Middle frontal gyrus (tissue), 1 donor: ENCODE data around the gene S100A13.
"Not testable (repeated sequence)": the region's sequence is repeated elsewhere in the genome, so short reads cannot be mapped to it uniquely, and the experiment has no call there.

Source experiments
- DNase-seq: peaks from one replicate; pipeline ENCODE4 v3.0.0-alpha.2; 2015; ENCODE audit warnings: low spot score; ENCODE audit errors: extremely low spot score

The S100A13 gene

GRCh38 chr1:153608089-153608682 is 19.1 kb downstream of the S100A13 start:
- DNase-seq, result no peak

- DNase-seq, result no peak
These were observed 19.9 kb downstream of the S100A13 start for GRCh38 chr1:153607381-153607780.

- no peak for DNase-seq
These were observed 21.1 kb downstream of the S100A13 start for GRCh38 chr1:153606194-153606593.

- no peak for DNase-seq
These were observed 24.6 kb downstream of the S100A13 start for GRCh38 chr1:153602749-153603148.

DNA sequence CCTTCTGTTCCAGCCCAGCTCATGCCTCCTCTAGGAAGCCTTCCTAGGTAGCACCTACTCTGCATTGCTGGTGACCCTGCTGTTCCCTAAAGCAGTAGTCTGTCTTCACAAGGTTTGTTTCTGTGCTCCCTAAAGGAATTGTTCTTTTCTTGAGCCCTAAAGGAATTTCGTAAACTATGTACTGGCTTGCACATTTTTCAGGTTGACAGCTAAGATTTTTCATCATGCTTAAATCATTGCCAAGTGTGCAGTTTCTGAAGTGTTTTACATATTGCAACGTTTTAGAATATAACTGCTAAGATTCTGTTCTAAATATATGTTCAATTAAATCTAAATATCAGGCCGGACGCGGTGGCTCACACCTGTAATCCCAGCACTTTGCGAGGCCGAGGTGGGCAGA is 27.5 kb downstream of the S100A13 start:
- no peak for DNase-seq

DNA sequence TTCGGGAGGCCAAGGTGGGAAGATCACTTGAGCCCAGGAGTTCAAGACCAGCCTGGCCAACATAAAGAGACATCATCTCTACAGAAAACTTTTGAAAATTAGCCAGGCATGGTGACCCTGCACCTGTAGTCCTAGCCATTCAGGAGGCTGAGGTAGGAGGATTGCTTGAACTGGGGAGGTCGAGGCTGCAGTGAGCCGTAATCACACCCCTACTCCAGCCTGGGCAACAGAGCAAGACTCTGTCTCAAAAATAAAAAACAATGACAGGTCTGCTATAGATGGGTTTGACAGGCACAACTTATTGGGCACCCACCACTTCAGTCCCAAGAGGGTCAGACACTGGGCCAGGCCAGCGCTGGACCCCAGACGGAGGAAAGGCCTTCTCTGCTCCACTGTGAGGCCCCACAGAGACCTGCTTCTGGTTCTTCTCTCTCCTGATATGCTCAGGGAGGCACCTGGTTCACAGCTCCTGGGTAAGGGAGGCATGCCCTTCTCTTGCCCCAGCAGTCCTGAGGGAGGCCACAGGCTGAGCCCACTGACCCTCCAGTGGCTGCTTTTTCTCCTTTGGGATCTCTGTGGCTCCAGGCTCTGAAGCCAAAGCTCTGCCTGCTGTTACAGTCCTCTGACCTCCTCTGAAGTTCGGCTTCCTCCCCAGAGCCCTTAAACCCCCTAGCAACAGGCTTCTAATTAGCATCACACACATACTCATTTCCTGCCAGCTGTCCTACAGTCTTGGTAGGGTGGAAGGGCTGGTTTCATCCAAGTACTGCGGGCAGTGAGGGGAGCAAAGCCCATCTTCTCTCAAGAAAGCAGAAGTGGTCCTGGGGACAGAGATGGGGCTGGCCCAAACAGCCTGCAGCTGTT is 28.8 kb downstream of the S100A13 start:
- no peak for DNase-seq

DNA sequence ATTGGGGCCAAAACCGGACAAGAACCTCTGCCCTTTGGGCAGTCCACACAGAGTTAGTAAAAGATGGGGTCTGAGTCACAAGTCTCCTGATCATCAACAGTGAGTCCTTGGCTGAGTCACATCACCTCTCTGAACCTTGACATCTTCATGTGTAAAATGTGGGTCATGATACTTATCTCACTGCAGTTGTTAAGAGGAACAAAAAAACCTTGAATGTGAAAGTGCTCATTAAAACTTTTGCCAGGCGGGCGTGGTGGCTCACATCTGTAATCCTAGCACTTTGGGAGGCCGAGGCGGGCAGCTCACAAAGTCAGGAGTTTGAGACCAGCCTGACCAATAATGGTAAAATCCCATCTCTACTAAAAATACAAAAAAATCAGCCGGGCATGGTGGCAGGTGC is 30.1 kb downstream of the S100A13 start:
- DNase-seq, result no peak

DNA sequence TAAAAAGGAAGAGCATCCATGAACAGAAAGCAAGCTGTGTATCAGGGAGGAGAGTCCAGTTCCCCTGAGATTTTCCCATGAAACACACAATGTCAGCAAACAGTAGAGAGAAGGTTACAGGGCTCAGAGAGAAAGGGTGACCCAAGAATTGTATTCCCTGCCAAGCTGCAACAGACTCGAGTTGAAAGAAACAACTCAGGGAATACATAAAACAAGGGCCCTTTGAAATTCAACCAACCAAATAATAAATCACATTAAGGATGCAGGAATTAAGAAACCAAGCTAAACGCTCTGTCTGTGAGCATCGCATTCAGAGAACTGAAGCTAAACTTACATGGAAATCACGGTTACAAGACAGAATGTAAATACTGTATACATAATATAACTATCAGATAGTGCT is 34.6 kb downstream of the S100A13 start:
- no peak for DNase-seq

DNA sequence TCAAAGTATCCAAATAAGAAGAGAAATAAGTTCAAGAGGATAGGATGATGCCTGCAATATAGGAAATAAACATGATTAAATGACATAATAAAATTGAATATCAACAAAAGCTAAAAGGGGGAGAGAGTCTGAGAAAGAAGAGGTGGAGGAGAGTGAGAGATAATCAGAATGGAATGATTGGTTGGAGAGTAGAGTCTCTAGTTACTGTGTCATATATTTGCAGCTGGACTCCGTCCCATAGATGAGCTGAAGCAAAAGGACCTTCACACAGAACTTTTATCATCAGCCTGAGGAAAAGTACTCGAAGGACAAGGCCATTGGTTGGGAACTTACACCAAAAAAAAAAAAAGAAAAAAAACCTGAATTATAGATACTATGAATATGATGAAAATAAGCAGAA is 38.8 kb downstream of the S100A13 start:
- DNase-seq, result no peak

GRCh38 chr1:153588033-153588432 is 39.3 kb downstream of the S100A13 start:
- DNase-seq, result not testable (repeated sequence)

DNA sequence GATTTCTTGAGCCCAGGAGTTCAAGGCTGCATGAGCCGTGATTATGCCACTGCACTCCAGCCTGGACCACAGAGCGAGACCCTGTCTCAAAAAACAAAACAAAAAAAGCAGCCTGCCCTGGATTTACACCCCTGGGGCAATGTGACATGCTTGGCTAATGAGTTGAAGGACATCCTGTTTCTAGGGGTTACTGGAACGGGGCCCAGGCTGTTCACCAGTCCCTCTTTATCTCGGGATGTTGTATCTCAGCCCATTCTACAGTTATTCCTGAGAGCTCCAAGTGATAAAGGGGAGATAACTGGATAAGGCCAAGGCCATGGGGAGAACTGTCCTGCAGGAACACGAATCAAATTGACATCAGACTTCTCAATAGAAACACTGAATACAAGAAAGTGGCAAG is 40.0 kb downstream of the S100A13 start:
- no peak for DNase-seq

- no peak for DNase-seq
These were observed 41.0 kb downstream of the S100A13 start for GRCh38 chr1:153586347-153586746.

DNA sequence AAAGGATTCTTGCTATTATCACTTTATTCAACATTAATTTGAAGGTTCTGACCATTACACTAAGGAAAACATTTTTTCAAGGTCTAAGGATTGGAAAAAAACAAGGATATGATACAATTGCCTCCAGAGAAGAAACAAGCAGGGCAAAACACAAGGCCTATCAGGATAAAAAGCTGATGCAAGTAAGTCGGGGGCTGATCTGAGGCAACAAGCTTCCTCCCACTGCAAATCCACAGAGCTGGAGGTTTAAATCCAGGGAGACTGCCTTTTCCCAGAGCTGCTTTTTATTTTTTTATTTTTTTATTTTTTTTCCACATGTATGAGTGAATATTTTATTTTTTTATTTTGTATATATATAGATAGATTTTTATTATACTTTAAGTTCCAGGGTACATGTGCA is 42.3 kb downstream of the S100A13 start:
- no peak for DNase-seq

GRCh38 chr1:153583976-153584375 is 43.3 kb downstream of the S100A13 start:
- DNase-seq, result no peak

DNA sequence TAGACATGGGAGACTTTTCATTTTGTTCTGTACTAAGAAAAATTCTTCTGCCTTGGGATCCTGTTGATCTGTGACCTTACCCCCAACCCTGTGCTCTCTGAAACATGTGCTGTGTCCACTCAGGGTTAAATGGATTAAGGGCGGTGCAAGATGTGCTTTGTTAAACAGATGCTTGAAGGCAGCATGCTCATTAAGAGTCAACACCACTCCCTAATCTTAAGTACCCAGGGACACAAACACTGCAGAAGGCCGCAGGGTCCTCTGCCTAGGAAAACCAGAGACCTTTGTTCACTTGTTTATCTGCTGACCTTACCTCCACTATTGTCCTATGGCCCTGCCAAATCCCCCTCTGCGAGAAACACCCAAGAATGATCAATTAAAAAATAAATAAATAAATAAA is 43.8 kb downstream of the S100A13 start:
- not testable (repeated sequence) for DNase-seq

DNA sequence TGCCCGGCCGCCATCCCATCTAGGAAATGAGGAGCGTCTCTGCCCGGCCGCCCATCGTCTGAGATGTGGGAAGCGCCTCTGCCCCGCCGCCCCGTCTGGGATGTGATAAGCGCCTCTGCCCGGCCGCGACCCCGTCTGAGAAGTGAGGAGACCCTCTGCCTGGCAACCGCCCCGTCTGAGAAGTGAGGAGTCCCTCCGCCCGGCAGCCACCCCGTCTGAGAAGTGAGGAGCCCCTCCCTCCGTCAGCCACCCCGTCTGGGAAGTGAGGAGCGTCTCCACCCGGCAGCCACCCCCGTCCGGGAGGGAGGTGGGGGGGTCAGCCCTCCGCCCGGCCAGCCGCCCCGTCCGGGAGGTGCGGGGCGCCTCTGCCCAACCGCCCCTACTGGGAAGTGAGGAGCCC is 44.5 kb downstream of the S100A13 start:
- not testable (repeated sequence) for DNase-seq

DNA sequence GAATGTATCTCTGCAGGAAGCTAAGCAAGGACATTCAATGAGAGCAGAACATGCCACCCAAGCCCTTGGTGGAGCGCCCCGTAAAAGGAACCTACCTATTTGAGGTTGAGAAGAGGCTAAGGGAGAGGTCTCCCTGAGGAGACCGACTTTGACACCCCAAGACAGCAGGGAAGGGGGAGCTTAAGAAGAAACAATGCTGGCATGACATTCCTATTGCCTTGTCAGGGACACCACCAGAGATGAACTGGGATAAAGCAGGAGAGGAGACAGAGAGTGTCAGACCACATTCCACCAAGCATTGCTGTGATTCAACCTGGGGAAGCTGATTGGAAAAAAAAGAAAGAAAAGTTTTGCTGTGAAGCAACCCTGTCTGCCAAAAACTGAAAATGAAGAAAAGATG is 48.4 kb downstream of the S100A13 start:
- DNase-seq, result no peak

DNA sequence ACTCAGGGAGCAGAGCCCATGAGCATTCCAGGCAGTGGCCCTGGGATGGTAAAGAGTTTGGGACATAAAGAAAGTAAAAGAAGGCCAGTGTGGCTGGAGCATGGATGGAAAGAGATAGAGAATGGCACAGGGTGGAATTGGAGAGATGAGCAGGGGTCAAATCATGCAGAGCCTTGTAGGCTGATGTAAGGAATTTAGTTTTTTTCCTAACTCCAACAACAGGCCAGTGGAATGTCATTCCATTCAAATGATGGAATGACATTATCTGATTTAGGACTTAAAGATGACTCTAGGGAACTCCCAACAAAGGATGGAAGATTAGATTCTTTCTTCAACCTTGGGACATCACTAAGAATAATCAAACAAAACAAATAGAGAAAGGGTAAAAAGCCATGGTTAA is 48.8 kb downstream of the S100A13 start:
- DNase-seq, result no peak

DNA sequence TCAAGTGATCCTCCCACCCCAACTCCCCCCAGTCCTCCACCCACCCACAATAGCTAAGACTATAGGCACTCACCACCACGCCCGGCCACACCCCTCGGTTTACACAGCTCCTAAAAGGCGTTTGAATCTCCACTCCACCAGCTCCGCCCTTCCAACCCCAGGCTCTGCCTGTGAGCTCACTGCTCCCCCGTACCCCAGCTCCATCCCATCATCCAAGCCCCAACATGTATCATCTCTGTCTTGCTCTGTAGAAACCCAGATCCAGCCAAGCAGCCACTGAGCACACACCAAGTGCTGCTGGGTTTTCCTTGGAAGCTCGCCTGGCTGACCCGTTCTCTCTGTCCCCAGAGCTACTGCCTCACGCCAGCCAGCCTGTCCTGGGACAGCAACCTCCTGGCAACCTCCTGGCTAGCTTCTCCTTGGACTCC is 49.7 kb downstream of the S100A13 start:
- no peak for DNase-seq

- DNase-seq, result no peak
These were observed 50.2 kb downstream of the S100A13 start for GRCh38 chr1:153577138-153577537.

- DNase-seq, result not testable (repeated sequence)
These were observed 51.8 kb downstream of the S100A13 start for GRCh38 chr1:153575497-153575896.

GRCh38 chr1:153575081-153575491 is 52.2 kb downstream of the S100A13 start:
- not testable (repeated sequence) for DNase-seq

DNA sequence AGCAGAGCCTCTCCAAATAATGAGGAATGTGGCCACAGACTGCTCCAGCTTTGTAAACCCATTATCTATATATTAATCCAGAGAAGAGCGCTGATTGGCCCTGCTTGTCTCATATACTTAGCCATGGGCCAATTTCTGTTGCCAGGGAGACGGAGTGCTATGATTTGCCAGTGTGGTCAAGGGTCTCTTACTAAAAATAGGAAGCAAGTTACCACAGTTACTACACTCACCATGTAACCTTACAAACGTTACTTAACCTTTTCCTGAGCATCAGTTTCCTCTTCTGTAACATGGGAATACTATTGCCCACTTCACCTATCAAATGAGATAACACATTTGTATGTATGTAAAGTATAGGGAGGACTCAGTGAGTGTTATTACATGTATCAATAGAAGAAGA is 54.0 kb downstream of the S100A13 start:
- no peak for DNase-seq
